HUDEP-2 (cell line): ENCODE results near the gene GAD2.

Experiments
- DNase-seq, 76 experiments: peaks; one replicate each; lab custom pipeline; 2025; ENCODE audit not compliant: unreplicated experiment in 76 of 76; lab: John Stamatoyannopoulos, UW

Gene GAD2

DNA sequence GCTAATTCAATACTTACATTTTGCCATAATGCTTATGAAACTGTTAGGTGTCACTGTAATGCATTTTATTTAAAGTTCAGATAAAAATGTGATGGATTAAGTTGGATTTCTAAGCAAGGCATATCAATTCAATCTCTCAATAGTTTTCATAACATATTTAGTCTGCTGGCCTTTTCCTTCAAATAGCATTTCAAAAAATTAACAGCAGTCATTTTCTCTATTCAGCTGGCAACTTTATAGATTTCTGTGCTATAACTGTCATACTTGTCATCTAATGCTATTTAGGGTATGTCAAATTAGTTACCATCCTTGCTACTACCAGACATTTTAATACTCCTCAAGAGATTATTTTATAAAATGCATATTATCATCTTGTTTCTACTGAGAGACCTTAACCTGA lies 4.3 kb downstream of the GAD2 start:
- no peak for DNase-seq

DNA sequence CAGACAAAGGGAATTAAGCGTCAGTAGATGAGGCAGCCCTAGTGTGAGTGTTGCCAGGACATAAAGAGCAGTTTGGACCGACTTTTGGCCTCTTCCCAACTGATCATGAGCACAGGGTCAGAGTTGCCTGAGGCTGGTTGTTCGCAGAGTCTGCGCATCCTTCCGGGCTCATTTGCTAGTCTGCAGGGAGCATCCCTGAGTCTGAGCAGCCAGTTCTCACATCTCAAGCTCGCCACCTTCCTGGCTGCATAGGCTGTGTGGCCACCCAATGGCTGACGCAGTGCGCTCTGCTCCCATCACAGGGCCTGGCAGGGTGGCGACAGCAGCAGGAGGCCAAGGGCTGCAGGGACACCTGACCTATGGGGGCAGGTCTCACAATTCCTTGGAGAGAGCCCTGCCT lies 5.0 kb downstream of the GAD2 start:
- DNase-seq, result no peak

DNA sequence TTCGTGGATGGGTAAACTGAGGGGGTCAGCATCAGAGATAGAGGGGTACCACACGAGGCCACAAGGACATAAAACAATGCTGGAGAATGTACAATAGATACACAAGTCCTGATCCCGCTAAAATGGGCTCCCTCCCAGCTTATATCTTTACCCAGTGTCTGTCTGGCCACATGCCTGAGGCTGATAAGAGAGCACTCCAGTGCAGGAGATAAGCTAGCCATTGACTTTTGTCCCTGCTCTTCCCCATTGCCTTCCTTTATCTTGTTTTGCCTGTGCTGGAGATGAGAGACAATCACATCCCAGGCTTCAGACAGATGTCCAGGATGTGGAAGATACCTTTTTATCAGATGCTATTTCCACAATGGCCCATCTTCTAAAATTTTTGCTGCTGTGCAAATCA lies 6.0 kb downstream of the GAD2 start:
- DNase-seq, result peak in 33 of 76 experiments; percentile 4 to 58 (median 22)

- no peak for DNase-seq
These were observed 8.7 kb downstream of the GAD2 start for GRCh38 chr10:26225322-26225721.

- DNase-seq, result no peak
These were observed 11.2 kb downstream of the GAD2 start for GRCh38 chr10:26227786-26228185.

GRCh38 chr10:26232174-26232573 lies 15.6 kb downstream of the GAD2 start:
- DNase-seq, result no peak

GRCh38 chr10:26235761-26236160 lies 19.2 kb downstream of the GAD2 start:
- DNase-seq, result no peak

DNA sequence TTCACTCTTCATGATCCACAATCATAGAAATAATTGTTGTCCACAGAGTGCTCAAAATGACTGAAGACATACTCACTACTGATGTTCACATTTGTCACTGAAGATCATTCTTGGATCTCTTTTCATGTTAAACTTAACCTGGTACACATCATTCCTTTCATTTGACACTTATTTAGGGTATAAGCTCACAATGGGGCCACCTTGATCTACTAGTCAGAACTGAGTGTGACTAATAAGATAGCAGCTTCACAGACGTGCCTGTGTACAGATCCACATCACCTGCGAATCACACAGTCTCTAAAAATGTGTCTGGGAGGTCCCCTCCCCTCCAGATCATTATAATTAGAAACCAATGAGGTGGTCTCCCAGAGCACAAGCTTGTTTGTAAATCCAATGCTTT lies 21.8 kb downstream of the GAD2 start:
- DNase-seq, result no peak

GRCh38 chr10:26242706-26243350 lies 26.3 kb downstream of the GAD2 start:
- DNase-seq, result no peak

GRCh38 chr10:26243351-26243720 lies 26.8 kb downstream of the GAD2 start:
- DNase-seq, result no peak

DNA sequence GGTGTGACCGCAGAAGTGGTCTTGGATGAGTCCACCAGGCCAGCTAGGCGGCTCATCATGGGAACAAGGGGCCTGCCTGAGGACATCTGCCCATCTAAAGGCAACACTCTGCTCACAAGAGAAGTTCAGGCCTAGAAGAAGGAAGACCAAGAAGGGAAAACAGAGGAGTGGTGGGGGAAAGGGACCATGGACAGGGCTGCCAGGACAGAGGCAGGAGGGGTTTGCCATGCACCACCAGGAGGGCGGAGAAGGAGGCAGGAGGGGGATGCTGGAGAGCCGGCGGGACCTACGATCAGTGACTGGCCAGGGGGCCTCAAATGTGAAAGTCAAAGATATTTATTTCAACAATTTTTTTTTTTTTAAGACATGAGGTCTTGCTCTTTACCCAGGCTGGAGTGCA lies 33.1 kb downstream of the GAD2 start:
- no peak for DNase-seq

DNA sequence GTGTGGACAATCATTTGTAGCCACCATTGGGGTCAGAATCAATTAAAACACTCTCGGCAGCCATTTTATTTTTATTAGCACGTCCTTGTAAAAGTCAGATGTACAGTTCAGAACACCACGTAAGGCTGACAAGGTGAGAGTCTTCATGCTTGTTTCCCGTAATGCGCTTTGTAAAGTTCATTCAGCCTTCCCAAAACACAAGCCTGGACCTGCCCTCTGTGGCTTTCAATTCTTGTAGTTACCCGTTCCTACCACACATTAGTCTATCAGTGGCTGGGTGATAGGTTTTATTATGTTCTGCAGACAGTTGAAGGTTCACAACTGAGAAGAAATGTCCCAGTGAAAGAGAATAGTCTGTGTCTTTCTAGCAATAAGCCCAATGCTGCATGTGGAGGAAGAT lies 35.4 kb downstream of the GAD2 start:
- no peak for DNase-seq

DNA sequence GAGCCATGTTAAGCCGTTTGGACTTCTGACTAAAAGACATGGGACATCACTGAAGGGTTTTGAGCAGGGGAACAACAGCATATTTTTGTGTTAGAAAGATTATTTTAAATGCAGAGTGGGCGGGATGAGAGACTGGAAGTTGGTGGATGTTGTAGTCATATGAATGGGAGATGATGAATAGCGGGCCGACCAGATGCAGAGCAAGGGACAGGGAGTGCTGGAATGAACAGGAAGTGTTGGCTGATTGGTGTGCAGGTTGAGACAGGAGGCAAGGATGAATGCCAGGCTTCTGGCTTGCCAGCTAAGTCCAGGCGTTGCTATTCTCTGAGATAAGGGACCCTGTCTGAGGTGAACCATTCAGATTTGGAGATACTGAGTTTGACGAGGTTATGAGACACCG lies 38.0 kb downstream of the GAD2 start:
- no peak for DNase-seq

DNA sequence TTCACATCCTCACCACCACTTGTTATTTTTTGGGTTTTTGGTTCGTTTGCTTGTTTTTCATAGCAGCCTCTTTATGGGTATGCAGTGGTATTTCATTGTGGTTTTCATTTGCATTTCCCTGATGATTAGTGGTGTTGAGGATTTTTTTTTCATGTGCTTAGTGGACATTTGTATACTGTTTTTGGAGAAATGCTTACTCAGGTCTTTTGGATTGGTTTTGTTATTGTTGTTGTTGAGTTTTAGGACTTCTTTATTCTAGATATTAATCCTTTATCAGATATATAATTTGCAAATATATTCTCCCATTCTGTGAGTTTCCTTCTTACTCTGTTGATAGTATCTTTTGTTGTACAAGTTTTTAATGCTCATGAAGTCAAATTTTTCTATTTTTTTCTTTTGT lies 42.8 kb downstream of the GAD2 start:
- no peak for DNase-seq

DNA sequence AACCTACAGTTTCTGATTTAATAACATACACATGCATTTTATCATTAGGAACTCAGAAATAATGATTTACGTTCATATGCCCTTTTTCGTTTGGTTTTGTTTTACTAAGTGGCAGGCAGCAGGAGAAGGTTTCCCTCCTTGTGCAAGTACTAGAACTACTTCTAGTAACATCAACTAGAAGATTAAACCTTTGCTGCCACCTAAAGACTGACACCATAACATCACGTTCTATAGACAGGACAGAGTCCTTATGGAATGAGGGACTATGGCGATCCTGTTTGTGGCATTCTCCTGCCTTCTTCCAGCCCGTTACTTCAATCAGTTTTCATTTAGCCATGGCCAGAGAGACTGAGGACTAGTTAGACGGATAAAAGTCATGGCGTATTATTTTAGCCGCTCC lies 53.2 kb downstream of the GAD2 start:
- peak in 12 of 76 experiments; percentile 0 to 29 (median 6) for DNase-seq

GRCh38 chr10:26274391-26274790 lies 57.8 kb downstream of the GAD2 start:
- no peak for DNase-seq

DNA sequence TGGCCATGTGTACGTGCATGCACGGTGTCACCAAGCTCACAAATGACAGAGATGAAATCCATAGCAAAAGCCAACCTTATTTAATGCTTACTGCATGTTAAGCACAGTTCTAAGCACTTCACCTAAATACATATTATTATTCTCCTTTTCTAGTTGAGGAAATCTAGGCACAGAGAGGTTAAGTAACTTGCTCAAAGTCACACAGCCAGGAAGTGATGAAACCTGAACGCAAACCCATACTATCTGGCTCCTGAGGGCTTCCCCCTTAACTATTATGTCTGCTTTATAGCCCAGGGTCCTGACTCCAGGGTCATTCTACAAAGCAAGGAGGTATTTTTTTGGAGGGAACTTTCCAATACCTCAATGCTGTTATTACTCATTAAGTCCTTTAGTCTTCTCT lies 61.7 kb downstream of the GAD2 start:
- DNase-seq, result no peak

DNA sequence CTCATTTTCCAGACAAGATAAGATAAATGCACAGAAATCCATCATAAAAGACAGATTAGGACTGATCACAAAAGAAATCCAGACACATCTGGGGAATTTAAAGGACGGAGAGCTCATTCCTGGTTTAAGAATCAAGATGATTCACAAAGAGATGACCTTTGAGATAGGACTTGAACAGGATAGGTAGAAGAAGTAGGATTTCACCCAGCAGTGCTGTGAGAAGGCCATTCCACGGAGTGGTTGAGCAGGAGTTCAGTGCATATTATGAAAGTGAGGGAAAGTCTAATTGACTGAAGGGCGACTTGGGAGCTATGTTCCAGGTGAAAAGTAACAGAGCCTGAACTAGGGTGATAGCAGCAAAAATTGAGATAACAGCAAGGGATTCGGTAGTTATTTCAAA lies 73.7 kb downstream of the GAD2 start:
- no peak for DNase-seq

DNA sequence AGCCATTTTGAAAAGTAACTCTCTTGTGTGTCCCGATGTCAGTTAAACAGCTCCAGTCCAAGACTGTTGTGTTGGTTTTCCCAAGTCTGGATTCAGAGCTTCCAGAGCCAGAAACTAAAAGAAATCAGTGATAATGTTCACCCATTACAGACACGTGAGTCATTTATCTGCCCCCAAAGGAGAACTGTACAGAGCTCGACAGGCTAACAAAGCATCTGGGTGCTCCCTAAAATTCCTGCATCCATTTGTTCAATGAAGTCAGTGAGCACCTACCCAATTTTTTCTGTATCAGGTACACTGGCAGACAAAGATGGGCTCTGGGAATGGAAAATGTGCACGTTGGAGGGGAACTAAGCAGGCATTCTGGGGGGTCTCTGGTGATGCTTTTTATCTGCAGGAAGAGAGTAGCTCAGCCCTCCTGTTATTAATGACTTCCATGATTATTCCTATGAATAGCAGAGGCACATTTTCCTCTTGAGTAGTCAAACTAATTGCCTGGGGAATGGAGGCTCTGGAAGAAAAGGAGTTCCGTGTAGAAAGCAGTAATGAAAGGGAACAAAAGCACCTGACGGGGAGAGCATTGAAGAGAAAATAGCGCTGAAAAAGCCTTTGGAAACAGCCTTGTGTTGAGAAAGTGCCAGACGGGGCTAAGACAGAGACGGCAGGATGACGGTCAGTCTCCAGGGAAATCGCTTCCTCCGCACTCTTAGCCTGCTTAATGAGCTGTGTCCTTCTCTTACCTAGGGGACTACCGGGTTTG lies 75.3 kb downstream of the GAD2 start:
- DNase-seq, result no peak

- DNase-seq, result no peak
These were observed 79.8 kb downstream of the GAD2 start for GRCh38 chr10:26296360-26296759.

DNA sequence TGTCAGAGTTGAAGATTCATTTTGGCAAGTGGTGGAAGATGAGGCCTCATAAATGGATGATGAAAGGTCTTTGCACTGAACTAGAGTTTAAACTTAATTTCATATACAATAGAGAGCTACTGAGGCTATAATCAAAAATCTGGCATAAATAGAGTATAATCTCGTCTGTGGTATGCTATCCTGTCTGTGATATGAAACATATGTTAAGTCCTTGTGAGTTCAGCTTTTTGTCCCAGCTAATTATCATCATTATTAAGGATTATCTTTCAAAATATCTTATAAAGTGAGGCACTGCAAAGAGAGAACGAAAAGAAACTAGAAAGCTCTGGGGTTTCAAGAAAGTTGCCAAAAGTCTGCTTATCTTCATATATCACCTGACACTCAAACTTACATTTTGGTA lies 83.4 kb downstream of the GAD2 start:
- no peak for DNase-seq

DNA sequence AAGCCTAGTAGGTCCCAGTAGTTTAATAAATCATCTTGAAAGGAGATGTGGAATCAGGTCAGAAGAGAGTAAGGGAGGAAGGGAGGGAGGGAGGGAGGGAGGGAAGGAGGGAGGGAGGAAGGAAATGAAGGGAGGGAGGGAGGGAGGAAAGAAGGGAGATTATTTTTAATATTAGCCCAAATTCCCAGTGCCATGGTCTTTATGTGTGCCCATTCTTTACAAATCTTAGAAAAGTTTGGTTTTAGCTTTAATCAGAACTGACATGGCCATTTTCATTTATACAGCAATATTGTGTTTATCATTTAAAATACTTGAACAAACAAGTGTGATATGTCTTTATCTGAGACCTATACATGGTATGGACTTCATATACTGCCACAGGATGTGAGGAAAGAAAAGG lies 86.8 kb downstream of the GAD2 start:
- no peak for DNase-seq

DNA sequence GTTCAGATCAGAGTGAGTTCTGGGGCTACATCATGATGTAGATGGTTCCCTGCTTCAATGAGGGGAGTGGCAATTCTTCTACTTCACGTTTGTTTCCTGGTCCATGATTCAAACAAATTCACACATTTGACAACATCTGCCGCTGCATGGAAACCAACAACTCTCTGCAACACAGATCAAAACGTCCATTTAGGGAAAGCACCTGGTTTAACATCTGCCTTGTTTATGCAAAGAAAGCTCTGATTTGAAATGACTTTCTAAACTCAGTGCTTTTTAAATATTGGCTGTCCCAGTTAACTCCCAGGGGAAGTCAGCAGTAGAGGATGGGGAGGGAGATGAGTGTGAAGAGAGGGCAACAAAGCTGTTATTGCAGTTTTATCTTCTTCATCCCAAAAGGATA lies 93.8 kb downstream of the GAD2 start:
- no peak for DNase-seq
